HL-60 (cell line): ENCODE results near the gene TLK2.
"Not testable (repeated sequence)": the region's sequence is repeated elsewhere in the genome, so short reads cannot be mapped to it uniquely, and the experiment has no call there.

Experiments
- GABPA ChIP-seq: IDR thresholded peaks from 2 replicates; pipeline ENCODE4 v1.6.1; 2012; ENCODE audit warnings: low read depth
- POLR2AphosphoS5 ChIP-seq: IDR thresholded peaks from 2 replicates; pipeline ENCODE4 v1.6.1; 2012; ENCODE audit warnings: low read depth
- TF ChIP-seq, protein P1 (sequence below): IDR thresholded peaks from one replicate; pipeline ENCODE4 v1.5.1; 2011; ENCODE audit warnings: low read length, control low read depth, inconsistent platforms; ENCODE audit not compliant: insufficient read depth
- TF ChIP-seq, protein P2 (sequence below): IDR thresholded peaks from 2 replicates; pipeline ENCODE4 v1.6.1; 2012; ENCODE audit warnings: low read depth; ENCODE audit not compliant: insufficient replicate concordance

DNA sequence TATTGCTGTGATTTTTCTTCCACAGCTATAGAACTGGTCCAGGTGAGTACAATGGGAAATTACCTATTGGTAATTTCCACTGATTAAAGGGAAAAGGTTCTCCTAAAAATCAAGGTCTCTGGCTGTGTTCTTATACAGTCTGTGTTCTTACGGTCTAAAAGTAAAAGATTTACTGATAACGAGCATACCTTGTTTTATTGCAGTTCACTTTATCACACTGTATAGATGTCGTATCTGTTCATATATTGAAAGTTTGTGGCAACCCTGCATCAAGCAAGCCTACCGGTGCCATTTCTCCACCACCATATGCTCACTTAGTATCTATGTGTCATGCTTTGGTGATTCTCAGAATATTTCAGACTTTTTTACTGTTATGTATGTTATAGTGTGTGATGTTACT lies 43.4 kb upstream of the TLK2 start:
- TF ChIP-seq, protein P1, sequence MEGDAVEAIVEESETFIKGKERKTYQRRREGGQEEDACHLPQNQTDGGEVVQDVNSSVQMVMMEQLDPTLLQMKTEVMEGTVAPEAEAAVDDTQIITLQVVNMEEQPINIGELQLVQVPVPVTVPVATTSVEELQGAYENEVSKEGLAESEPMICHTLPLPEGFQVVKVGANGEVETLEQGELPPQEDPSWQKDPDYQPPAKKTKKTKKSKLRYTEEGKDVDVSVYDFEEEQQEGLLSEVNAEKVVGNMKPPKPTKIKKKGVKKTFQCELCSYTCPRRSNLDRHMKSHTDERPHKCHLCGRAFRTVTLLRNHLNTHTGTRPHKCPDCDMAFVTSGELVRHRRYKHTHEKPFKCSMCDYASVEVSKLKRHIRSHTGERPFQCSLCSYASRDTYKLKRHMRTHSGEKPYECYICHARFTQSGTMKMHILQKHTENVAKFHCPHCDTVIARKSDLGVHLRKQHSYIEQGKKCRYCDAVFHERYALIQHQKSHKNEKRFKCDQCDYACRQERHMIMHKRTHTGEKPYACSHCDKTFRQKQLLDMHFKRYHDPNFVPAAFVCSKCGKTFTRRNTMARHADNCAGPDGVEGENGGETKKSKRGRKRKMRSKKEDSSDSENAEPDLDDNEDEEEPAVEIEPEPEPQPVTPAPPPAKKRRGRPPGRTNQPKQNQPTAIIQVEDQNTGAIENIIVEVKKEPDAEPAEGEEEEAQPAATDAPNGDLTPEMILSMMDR = not testable (repeated sequence)
- TF ChIP-seq POLR2AphosphoS5, GABPA: not testable (repeated sequence)
- TF ChIP-seq, protein P2, sequence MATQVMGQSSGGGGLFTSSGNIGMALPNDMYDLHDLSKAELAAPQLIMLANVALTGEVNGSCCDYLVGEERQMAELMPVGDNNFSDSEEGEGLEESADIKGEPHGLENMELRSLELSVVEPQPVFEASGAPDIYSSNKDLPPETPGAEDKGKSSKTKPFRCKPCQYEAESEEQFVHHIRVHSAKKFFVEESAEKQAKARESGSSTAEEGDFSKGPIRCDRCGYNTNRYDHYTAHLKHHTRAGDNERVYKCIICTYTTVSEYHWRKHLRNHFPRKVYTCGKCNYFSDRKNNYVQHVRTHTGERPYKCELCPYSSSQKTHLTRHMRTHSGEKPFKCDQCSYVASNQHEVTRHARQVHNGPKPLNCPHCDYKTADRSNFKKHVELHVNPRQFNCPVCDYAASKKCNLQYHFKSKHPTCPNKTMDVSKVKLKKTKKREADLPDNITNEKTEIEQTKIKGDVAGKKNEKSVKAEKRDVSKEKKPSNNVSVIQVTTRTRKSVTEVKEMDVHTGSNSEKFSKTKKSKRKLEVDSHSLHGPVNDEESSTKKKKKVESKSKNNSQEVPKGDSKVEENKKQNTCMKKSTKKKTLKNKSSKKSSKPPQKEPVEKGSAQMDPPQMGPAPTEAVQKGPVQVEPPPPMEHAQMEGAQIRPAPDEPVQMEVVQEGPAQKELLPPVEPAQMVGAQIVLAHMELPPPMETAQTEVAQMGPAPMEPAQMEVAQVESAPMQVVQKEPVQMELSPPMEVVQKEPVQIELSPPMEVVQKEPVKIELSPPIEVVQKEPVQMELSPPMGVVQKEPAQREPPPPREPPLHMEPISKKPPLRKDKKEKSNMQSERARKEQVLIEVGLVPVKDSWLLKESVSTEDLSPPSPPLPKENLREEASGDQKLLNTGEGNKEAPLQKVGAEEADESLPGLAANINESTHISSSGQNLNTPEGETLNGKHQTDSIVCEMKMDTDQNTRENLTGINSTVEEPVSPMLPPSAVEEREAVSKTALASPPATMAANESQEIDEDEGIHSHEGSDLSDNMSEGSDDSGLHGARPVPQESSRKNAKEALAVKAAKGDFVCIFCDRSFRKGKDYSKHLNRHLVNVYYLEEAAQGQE = not testable (repeated sequence)
